ENCODE measurements around the gene MEI1.
A peak's percentile ranks its signal among the peaks of the same experiment; 100 is the strongest.
"Not testable (repeated sequence)": the region's sequence is repeated elsewhere in the genome, so short reads cannot be mapped to it uniquely, and the experiment has no call there.

Gene MEI1

GRCh38 chr22:41699264-41700107, at the start of gene MEI1:
MEI1 (plus strand) TSS chr22:41699503; CDS start chr22:41699539, 36 bp downstream.
- DNase-seq (ENCODE audit: low read depth in 2 of 2): peak; percentile 84 to 86

DNA sequence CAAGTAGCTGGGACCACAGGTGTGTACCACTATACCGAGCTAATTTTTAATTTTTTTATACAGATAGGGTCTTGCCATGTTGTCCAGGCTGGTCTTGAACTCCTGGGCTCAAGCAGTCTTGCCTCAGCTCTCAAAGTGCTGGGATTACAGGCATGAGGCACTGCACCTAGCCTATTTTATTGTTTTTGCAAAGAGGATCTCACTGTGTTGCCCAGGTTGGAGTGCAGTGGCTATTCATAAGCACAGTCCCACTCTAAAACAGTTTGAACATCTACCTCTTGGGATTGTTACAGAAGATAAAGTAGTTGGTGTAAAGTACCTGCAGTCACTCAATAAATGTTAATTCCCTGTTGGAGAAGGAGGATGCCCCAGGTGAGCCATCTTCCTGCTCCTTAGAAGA, 49.1 kb upstream of the MEI1 start:
- no peak for DNase-seq (ENCODE audit: low read depth in 2 of 2)

DNA sequence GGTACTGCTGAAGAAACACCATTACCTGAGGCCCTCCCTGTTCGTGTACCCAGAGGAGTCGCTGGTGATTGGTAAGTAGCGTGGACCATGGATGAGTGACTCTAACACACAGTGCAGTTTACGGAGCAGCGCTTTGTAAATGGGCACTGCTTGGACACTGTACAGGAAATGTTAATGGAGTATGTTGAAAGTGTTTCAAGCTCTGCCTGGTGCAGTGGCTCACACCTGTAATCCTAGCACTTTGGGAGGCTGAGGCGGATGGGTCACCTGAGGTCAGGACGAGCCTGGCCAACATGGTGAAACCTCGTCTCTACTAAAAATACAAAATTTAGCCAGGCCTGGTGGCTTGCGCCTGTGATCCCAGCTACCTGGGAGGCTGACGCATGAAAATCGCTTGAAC, 48.5 kb upstream of the MEI1 start:
- DNase-seq (ENCODE audit: low read depth in 2 of 2): no peak

DNA sequence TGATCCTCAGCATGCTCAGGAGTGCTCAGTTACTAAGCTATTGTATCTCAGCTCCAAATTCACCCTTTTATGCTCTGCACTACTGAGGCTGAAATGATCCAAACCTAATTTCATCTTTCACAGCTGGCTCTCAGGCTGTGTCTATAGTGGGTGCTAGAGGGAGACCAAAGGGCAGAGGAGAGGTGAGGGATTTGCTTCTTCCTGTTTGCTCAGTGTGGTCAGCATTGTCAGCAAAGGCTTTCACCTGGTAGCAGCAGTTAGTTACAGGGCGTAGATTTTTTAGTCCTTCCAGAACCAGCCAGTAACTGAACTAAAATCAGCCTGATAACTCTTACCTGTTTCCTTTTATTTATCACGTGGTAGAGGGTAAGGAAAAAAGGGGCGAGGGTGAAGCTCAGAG, 45.0 kb upstream of the MEI1 start:
- DNase-seq (ENCODE audit: low read depth in 2 of 2): no peak

DNA sequence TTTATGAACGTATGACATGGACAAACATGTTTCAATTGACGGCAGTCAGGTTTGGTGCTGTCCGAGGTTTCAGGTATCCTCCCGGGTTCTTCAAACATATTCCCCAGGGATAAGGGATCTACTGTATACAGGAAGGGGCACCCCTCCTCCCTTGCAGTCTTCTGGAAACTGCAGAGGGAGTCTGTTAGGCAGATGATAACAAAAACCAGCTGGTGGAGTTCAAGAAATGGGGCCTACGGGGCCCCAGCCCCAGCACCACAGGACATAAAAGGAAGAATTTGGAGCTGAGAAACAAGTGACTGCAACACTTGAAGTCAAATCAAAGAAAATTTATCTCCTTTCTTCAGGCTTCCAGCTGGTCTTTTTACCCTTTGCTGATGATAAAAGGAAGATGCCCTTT, 42.7 kb upstream of the MEI1 start:
- DNase-seq (ENCODE audit: low read depth in 2 of 2): no peak

- no peak for DNase-seq (ENCODE audit: low read depth in 2 of 2)
Observed at GRCh38 chr22:41657709-41658108, 41.6 kb upstream of the MEI1 start.

DNA sequence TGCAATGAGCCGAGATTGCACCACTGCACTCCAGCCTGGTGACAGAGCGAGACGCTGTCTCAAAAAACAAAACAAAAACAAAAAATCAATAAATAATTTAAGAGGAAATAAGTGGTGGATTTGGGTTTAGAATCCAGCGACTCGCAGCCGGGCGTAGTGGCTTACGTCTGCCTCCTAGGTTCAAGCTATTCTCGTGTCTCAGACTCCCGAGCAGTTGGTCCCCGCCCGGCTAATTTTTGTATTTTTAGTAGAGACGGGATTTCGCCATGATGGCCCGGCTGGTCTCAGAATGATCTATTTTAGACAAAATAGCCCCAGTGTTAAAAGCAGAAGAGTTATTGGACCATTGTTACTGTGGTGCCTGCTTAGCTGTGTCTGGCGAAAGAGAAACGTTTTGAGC, 40.4 kb upstream of the MEI1 start:
- no peak for DNase-seq (ENCODE audit: low read depth in 2 of 2)

GRCh38 chr22:41659941-41660340, 39.4 kb upstream of the MEI1 start:
- no peak for DNase-seq (ENCODE audit: low read depth in 2 of 2)

DNA sequence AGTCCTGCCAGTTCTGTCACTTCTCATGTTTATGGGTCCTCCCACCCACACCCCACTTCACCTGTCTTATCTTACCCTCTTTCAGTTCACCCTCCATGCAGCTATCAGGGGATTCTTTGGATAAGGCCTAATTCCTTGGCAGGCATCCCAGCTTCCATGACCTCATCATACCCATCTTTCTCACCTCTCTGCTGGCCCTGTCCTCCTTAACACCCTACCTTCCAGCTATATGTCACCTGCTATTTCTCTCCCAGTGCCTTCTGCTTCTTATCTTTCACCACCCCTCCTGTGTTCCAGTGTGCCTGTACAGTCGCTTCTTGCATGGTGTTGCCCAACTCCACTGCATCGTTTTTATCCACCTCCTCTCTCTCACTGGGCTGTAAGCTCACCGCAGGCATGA, 38.9 kb upstream of the MEI1 start:
- no peak for DNase-seq (ENCODE audit: low read depth in 2 of 2)

- no peak for DNase-seq (ENCODE audit: low read depth in 2 of 2)
Observed at GRCh38 chr22:41661088-41661487, 38.2 kb upstream of the MEI1 start.

GRCh38 chr22:41661713-41662112, 37.6 kb upstream of the MEI1 start:
- DNase-seq (ENCODE audit: low read depth in 2 of 2): no peak

- DNase-seq (ENCODE audit: low read depth in 2 of 2): not testable (repeated sequence)
Observed at GRCh38 chr22:41663594-41663993, 35.7 kb upstream of the MEI1 start.

GRCh38 chr22:41664490-41664889, 34.8 kb upstream of the MEI1 start:
- DNase-seq (ENCODE audit: low read depth in 2 of 2): no peak

GRCh38 chr22:41664951-41665350, 34.4 kb upstream of the MEI1 start:
- DNase-seq (ENCODE audit: low read depth in 2 of 2): no peak

DNA sequence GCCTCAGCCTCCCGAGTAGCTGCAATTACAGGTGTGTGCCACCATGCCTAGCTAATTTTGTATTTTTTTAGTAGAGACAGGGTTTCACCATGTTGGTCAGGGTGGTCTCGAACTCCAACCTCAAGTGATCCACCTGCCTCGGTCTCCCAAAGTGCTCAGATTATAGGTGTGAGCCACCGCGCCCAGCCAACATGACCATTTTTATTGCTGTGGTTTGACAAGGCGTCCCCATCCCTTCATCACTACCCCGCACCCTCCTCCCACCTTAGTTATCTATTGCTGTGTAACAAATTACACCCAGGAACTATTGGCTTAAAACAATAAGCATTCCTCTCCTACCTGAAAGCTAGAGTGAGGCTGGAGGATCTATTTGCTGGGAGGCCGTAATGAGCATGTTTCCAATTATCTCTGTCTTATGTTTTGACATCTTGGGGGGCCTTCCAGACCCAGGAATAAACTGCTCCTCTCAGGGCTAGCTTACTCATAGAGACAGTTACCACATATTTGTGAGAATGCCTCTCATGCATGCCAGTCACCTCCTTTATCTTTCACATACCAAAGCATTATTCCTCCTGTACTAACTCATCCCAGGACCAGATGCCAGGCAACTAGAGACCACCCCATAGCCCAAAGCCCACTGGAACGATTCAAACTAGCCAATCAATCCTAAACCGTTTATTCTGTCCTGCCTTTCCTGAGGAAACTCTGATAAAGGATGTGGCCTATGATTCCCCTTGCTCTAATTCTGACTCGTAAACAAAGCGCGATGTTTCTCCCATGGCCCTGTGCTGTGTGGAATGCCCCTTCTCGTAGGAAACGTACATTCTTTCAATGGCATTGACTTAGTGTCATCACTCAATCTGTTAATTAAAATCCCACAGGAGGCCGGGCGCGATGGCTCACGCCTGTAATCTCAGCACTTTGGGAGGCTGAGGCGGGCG, 30.1 kb upstream of the MEI1 start:
- DNase-seq (ENCODE audit: low read depth in 2 of 2): no peak

- DNase-seq (ENCODE audit: low read depth in 2 of 2): not testable (repeated sequence)
Observed at GRCh38 chr22:41672096-41672495, 27.2 kb upstream of the MEI1 start.

GRCh38 chr22:41672780-41673509, 26.4 kb upstream of the MEI1 start:
- no peak for DNase-seq (ENCODE audit: low read depth in 2 of 2)

- no peak for DNase-seq (ENCODE audit: low read depth in 2 of 2)
Observed at GRCh38 chr22:41674846-41675340, 24.4 kb upstream of the MEI1 start.

DNA sequence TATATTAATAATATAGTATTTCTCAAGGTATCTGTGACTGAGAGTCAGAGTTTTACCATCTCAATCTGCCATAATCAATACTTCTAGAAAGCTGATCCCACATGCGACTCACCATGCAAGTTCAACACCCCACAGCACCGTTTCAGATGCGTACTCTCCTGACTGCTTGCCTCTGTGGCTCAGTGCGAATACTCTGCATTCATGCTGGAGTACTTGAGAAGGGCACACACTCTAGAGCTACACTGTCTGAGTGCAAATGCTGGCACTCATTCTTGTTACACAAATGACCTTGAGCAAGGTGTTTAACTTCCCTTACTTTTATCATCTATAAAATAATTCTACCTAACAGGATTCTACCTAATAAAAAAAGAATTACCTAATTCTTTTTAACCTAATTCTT, 23.2 kb upstream of the MEI1 start:
- no peak for DNase-seq (ENCODE audit: low read depth in 2 of 2)

DNA sequence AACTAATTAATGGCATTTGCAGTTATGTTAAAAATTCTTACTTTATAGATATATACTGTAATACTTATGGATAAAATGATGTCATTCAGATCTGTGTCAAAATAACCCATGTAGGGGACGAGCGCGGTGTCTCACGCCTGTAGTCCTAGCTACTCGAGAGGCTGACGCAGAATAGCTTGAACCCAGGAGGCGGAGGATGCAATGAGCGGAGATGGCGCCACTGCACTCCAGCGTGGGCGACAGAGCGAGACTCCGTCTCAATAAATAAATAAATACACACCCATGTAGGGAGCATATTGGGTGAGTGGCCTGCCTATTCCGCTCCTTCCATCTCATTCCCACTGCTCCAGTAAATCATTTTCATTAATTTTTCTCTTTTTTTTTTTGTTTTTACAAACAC, 17.7 kb upstream of the MEI1 start:
- no peak for DNase-seq (ENCODE audit: low read depth in 2 of 2)

GRCh38 chr22:41682033-41682807, 17.1 kb upstream of the MEI1 start:
- DNase-seq (ENCODE audit: low read depth in 2 of 2): peak; percentile 51 to 76

Measured in stimulated activated CD4-positive, alpha-beta T cell treated with anti-CD3 and anti-CD28 coated beads, Interleukin-1b, Interleukin-23, amount 100 ng/mL, for 1 hour (primary cell).